GM12891 (cell line): ENCODE data around the gene DDX19B.

Experiments
- DNase-seq: peaks from one replicate; pipeline ENCODE4 v3.0.0; 2011; ENCODE audit warnings: low spot score; ENCODE audit not compliant: insufficient read length
- FAIRE-seq: peaks from 2 replicates; lab custom pipeline; 2011; peaks lifted over from hg19 to GRCh38; lab: Jason Lieb, UNC
- PAX5 ChIP-seq: IDR thresholded peaks from 2 replicates; pipeline ENCODE4 v1.6.1; 2011; ENCODE audit warnings: low read length, moderate library complexity, mild to moderate bottlenecking; ENCODE audit not compliant: insufficient read depth, severe bottlenecking
- POLR2A ChIP-seq: IDR thresholded peaks from 2 replicates; pipeline ENCODE4 v1.6.1; 2011; ENCODE audit warnings: low read depth, low read length, control low read depth
- POLR2AphosphoS5 ChIP-seq: IDR thresholded peaks from 2 replicates; pipeline ENCODE4 v1.6.1; 2011; ENCODE audit warnings: low read depth, low read length, control low read depth
- POU2F2 ChIP-seq: IDR thresholded peaks from 2 replicates; pipeline ENCODE4 v1.6.1; 2011; ENCODE audit warnings: low read depth, mild to moderate bottlenecking, control low read depth, low read length, moderate library complexity
- SPI1 ChIP-seq: IDR thresholded peaks from 2 replicates; pipeline ENCODE4 v1.6.1; 2011; ENCODE audit warnings: low read depth, low read length, control low read depth
- TAF1 ChIP-seq: IDR thresholded peaks from 2 replicates; pipeline ENCODE4 v1.6.1; 2011; ENCODE audit warnings: low read depth, low read length, control low read depth

Gene DDX19B

DNA sequence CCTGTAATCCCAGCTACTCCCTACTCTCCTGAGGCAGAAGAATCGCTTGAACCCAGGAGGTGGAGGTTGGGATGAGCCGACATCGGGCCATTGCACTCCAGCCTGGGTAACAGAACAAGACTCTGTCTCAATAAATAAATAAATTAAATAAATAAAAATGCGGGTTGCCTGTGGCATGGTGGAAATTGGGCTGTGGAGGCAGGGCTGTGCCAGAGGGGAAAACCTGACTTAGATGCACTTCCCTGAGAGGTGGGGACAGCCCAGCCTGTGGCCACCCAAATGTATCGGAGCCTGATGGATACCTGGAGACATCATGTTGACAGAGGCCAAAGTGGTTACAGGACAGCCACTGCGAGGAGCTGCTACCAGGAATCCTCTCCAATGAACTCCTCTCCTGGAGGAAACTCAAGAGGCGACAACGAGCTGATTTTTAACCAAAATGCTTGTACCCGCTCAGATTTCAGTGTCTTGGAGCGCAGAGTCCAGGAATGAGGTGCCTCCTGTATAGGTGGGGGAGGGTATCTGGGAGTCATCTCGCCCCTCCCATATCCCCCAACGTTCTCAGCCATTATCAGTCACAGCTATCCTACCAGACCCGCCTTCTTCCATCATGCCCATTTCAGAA lies 80.0 kb downstream of the DDX19B start:
- FAIRE-seq (no peak), DNase-seq (no peak)
- TF ChIP-seq PAX5 (no peak), SPI1 (no peak), POLR2AphosphoS5 (no peak; the same call in 1 of the 2 replicates), TAF1 (no peak), POLR2A (no peak), POU2F2 (no peak)

DNA sequence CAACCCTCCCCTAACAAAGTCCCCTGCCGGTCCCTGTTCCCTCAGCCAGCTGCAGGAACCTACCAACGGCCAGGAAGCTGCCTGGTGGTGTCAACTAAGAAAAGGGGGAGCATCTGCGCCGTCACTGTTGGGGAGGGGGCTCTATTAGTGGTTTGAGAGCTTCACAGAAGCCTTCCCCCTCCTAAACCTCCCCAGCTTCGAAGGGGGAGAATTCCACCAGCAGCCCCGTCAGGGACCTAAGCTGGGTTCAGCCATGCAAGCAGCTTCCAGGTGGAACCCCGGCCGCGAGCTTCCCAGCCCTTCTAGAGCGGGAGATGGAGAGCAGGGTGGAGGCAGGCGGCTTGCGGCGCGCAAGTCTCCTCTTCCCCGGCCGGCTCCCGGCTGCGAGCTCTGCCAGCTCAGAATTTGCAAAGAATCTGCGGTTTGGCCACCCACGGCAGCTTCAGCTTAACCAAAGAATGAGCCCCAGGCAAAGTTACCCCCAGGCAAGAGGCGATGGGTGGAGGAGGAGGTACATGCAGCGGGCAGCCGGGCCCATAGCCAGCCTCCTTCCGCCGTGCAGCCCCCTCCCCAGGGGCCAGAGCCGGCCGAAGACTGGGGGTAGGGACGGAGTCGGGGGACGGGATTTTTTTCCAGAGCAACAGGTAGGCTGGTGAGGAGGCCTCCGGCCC lies 81.4 kb downstream of the DDX19B start:
- DNase-seq, result no peak
- TF ChIP-seq TAF1 (no peak; the same call in 1 of the 2 replicates), POU2F2 (peak; percentile 71; the same call in 1 of the 2 replicates), POLR2A (peak; percentile 72)
- FAIRE-seq, result peak; percentile 23

DNA sequence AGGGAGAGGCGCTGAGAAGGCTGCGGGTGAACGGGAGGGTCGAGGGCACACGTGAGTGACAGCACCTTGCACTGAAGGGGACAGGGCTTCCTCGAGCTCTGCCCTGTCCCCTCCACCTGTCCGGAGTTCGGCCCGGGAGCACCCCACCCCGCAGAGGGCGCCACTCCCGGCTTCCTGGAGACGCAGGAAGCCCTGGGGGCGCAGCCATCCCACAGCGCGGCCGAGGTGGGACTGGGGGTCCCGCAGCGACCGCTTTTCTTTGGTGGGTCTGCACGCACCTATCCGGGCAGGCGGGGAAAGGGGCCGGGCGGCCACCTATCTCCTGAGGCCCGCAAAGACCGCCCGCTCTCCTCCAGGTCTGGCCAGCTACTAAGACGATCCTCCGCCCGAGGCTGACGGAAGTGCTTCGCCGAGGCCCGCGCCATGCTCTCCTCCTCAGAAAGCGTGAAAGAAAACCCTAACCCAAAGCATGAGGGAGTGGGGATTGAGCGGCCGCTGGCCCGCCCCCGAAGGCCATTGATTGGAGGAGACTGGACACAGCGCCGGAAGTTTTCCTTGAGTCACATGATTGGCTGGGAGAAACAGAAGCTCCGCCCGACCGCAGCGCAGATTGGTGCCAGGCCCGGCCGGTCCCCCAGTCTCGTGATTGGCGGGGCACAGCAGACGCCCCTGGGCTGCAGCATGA lies 82.1 kb downstream of the DDX19B start:
- FAIRE-seq (peak; percentile 97), DNase-seq (peak; percentile 93)
- TF ChIP-seq TAF1, result peak; percentile 95
- TF ChIP-seq PAX5, result no peak
- TF ChIP-seq POLR2A, result peak; percentile 92
- TF ChIP-seq POU2F2, result peak; percentile 76; the same call in 1 of the 2 replicates
- peak; percentile 92 for TF ChIP-seq POLR2AphosphoS5

DNA sequence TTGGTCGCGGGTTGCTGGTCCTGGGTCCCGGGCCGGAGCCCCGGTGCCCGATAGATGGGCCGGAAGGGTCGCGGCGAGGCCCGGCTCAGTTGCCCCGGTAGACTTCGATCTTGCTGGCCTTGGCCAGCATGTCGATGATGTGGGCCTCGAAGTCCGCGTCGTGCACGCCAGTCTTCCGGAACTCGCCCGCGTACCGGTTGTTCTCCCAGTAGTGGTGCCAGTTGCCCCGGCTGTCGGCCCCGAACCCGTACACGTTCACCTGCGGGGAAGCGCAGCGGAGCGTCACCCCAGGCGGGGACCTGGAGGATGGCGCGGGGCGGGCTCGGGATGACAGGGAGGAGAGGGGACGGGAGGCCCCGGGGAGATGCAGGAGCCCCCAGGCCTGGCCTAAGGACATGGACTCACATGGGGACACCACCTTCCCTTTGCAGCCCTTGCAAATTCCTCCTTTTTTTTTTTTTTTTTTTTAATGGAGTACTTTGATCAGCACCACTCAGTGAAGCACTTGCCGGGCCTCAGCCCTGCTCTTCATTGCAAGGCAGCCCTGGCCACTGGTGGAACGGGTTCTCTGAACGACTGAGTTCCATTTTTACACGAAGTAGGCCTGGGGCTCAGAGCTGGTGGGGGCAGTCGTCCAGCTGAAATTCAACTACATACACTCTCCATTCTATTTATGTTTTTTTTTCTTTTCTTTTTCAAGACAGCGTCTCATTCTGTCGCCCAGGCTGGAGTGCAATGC lies 82.8 kb downstream of the DDX19B start:
- FAIRE-seq, result no peak
- no peak for DNase-seq
- TF ChIP-seq SPI1 (no peak), TAF1 (no peak), POLR2A (no peak)

DNA sequence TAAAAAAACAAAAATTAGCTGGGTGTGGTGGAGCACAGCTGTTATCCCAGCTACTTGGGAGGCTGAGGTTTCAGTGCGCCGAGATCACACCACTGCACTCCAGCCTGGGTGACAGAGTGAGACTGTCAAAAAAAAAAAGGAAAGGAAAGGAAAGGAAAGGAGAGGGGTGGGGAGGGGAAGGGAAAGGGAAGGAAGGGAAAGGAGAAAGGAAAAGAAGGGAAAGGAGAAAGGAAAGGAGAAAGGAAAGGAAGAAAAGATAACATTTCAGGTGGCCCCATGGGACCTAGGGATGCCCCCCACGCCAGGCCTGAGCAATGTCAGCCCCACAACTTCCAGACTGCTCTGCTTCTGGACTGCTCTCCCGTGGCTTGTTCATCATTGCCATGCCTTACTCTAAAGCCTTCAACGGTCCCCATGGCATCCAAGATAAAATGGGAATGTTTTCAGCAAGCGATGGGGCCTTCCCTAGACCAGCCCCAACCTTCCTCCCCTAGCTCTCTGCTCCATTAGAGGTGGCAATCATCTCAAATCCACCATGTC lies 84.5 kb downstream of the DDX19B start:
- FAIRE-seq (no peak), DNase-seq (no peak)
- TF ChIP-seq TAF1, result no peak
- TF ChIP-seq SPI1, result no peak
- no peak for TF ChIP-seq POLR2AphosphoS5
- TF ChIP-seq POU2F2, result no peak
